Keratinocyte (primary cell): ENCODE results near the gene COL9A1.

Source experiments
- CTCF ChIP-seq, 3 experiments: IDR thresholded peaks in 1 of 3; conservative IDR thresholded peaks in 1 of 3; optimal IDR thresholded peaks in 1 of 3; 2 replicates in 2 of 3; 3 replicates in 1 of 3; pipeline versions ENCODE3 to v1.5.1; 2011; ENCODE audit warnings: low read length in 3 of 3, mild to moderate bottlenecking in 3 of 3, moderate library complexity in 2 of 3, control low read depth in 1 of 3, inconsistent platforms in 1 of 3; ENCODE audit not compliant: insufficient read depth in 2 of 3; ENCODE audit errors: extremely low read depth in 1 of 3
- EZH2 ChIP-seq: IDR thresholded peaks from one replicate; pipeline ENCODE4 v1.6.1; 2012; ENCODE audit warnings: inconsistent platforms, mild to moderate bottlenecking, low read length, moderate library complexity

DNA sequence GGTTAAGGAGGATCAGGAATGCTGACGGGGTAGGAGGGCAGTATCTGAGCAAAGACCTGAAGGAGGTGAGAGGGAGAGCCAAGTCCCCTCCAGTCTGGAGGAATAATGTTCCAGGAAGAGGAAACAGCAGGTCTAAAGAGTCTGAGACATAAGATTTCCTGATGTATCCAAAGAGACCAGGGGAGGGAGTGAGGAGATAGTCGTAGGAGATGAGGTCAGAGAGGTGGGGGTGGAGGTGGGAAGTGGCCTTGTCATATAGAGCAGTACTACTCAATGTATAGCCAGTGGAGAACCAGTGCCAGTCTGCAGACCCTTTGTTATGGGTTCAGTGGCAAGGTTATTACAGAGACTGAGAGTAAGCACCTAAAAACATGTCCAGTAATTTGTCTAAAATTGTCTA lies 130.6 kb downstream of the COL9A1 start:
- TF ChIP-seq CTCF (optimal IDR thresholded peaks at IDR 0.05 in 1 of 3, IDR thresholded peaks at IDR 0.05 in 1 of 3, conservative IDR thresholded peaks at IDR 0.05 in 1 of 3; ENCODE audit: extremely low read depth in 1 of 3, insufficient read depth in 2 of 3, low read length in 3 of 3) (no peak), EZH2 (no peak)
